Activated CD4-positive, CD25-positive, alpha-beta regulatory T cell (primary cell): ENCODE measurements around the gene B3GAT2.
A peak's percentile ranks its signal among the peaks of the same experiment; 100 is the strongest.
"Not testable (repeated sequence)": the region's sequence is repeated elsewhere in the genome, so short reads cannot be mapped to it uniquely, and the experiment has no call there.

Experiments
- DNase-seq, 4 experiments: peaks; one replicate each; lab custom pipeline; 2025; lab: John Stamatoyannopoulos, UW

The B3GAT2 gene, protein sequence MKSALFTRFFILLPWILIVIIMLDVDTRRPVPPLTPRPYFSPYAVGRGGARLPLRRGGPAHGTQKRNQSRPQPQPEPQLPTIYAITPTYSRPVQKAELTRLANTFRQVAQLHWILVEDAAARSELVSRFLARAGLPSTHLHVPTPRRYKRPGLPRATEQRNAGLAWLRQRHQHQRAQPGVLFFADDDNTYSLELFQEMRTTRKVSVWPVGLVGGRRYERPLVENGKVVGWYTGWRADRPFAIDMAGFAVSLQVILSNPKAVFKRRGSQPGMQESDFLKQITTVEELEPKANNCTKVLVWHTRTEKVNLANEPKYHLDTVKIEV

DNA sequence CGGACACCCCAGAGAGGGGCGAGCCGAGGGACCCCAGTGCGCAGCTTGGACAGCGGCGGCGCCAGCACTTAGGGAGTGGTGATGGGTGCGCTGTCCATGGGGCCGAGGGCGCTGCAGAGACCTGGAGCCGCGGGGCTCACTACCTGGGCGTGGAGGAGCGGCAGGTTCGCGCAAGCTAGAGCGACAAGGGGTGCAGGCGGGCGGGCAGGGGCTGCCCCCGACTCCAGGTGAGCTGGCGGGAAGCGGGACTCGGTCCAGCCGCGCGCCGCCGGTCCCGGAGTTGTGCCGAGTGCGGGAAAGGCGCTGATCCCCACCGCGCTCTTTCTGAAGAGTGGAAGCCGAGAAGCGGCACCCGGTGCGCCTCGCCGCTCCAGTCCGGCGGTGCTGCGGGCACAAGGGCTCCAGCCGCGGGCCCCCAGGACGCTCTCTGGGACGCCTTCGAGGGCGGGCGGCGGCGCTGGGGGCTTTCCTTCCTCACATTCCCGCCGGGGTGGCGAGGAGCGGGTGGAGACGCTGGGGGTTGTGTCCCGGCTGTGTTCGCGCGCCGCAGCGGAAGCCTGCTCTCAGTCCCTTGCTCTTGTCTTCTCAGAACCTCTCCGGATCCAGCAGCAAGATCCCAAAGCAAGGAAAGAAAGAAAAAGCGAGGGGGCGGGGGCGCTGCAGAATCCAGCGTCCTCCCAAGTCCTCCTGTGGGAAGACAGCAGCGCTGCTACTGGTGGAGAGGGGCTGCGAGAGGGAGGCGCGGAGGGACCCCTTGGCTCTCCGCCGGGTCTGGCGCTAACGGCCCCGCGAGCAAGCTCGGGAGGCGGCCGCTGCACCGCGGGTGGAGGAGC is at the start of gene B3GAT2:
TSS of gene B3GAT2 (minus strand) at position 610 of the 833 bp plus-strand sequence. CDS start 631 bp downstream, outside the sequence.
- no peak for DNase-seq

DNA sequence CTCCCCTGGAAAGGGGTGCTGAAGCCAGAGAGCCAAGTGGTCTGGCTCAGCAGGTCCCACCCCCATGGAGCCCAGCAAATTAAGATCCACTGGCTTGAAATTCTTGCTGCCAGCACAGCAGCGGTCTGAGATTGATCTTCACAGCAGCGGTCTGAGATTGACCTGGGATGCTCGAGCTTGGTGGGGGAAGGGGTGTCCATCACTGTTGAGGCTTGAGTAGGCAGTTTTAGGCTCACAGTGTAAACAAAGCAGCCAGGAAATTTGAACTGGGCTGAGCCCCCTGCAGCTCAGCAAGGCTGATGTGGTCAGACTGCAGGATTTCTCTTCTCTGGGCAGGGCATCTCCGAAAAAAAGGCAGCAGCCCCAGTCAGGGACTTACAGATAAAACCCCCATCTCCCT is 41.3 kb upstream of the B3GAT2 start:
- DNase-seq, result no peak

DNA sequence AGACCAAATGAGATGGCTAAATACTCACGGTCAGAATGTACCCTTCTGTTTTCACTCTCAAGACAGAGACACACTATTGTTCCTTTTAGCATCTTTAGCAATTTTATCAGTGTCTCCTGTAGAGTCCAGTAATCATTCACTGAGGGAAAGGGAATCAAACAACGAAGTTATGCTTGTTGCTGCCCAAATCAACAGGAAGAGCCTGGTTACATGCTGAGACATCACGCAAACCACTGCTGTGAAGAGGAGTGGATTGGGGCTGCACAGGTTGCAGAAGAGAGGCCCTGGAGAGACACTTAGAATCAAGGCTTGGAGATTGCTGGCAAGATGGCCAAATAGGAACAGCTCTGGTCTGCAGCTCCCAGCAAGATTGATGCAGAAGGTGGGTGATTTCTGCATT is 40.5 kb upstream of the B3GAT2 start:
- DNase-seq, result no peak

DNA sequence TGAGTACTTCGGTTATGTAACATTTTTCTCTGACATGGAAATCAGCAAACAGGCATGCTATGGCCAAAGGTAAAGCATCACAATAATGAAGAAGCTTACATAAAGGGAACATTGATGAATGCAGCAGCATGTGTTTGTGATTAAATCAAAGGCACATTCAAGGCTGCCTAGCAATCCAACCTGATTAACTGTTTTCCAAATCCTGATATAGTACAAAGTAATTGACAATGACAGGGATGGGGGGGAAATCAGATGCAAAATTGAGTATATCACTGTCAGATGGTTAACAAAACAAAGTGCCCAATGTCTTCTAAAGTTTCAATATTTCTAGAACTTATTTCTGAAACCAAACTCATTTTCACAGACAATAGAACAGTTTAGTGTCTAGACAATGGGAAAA is 39.2 kb upstream of the B3GAT2 start:
- DNase-seq, result no peak

DNA sequence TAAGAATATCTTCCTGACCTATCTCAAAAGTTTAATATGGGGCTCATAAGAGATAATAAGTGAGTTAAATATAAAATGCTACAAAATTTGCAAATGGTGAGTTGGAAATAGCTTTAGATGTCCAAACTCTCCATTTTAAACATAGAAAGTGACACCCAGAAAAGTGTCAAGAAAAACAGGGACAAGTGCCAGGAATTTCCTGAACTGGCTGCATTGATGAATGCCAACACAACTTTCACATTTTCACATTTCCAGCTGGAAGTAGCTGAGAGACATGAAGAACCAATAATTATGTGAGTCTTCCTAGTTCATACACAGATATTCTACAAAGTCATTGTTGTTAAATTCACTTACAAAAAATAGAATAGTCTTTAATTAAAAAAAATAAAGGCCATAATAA is 38.6 kb upstream of the B3GAT2 start:
- no peak for DNase-seq

DNA sequence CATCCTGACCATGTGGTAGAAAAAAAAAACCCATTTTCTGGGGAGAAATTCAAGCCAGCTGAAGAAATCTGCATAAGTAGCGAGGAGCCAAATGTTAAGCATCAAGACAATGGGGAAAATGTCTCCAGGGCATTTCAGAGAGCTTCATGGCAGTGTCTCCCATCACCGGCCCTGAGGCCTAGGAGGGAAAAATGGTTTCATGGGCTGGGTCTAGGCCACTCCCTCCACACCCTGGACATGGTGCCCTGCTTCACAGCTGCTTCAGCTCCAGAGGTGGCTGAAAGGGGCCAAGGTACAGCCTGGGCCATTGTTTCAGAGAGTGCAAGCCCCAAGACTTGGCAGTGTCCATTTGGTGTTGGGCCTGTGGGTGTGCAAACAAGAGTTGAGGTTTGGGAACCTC is 34.4 kb upstream of the B3GAT2 start:
- no peak for DNase-seq

DNA sequence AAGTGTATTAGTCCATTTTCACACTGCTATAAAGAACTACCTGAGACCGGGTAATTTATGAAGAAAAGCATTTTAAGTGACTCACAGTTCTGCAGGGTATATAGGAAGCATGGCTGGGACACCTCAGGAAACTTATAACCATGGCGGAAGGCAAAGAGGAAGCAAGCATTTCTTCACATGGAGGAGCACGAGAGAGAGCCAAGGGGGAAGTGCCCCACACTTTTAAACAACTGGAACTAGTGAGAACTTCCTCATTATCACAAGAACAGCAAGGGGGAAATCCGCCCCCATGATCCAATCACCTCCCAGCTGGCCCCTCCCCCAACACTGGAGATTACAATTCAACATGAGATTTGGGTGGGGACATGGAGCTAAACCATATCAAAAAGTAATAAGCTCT is 28.3 kb upstream of the B3GAT2 start:
- no peak for DNase-seq

DNA sequence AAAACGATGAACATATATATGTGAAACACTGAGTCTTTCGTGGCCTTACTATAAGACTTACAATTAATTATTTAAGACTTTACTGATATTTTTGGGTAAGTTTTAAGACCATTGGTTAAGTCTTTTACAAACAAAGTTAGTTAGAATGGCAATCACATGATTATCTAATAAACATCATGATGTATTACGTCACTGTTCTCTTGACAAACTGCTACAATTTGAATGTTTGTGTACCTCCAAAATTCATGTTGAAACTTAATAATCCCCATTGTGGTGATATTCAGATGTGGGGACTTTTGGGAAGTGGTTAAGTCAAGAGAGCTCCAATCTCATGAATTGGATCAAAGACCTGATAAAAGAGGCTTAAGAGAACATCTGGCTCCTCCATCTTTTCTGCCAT is 25.9 kb upstream of the B3GAT2 start:
- DNase-seq, result no peak

DNA sequence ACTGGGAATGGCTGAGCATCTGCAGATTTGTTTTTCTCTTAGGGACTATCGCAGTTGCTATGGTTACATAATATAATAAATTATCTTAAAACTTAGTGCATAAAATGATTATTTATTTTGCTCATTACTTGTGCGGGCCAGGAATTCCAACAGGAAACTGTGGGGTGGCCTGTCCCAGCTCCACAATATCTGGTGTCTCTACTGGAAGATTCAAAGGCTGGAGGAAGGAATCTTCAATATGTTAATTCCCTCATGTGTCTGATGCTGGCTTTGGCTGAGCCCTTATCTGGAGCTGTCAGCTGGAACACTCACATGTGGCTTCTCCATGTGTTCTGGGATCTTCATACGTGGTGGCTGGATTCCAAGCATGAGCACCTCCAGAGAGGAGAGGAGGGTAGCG is 23.9 kb upstream of the B3GAT2 start:
- no peak for DNase-seq

DNA sequence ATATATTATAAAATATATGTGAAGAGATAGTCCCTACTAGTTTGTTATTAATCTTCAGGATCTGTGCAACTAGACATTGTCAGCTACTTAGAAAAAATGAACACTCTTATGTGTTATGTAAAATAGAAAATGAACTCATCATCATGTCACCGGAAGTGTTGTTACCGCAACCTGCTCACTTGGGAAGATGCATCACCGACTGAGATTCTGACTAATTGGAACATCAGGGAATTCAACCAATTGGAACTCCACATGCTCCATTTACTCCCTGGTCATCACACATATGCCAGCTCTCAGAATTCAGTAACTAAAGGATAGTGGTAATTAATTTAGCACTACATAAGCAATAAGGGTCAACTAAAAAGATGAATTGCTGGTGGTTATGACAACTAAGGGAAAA is 16.7 kb upstream of the B3GAT2 start:
- no peak for DNase-seq

DNA sequence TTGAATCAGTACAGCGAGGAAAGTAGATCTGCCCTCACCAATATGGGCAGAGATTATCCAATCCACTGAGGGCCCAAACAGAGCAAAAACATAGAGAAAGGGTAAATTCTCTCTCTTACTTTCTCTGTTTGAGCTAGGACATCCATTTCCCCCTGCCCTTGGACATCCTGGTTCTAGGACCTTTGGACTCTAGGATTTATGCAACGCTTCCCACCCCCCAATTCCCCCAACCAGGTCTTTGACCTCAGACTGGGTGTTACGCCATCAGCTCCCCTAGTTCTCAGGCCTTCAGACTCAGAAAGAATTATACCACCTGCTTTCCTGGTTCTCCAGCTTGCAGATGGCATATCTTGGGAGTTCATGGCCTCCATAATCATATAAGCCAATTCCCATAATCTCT is 10.2 kb upstream of the B3GAT2 start:
- DNase-seq, result no peak

DNA sequence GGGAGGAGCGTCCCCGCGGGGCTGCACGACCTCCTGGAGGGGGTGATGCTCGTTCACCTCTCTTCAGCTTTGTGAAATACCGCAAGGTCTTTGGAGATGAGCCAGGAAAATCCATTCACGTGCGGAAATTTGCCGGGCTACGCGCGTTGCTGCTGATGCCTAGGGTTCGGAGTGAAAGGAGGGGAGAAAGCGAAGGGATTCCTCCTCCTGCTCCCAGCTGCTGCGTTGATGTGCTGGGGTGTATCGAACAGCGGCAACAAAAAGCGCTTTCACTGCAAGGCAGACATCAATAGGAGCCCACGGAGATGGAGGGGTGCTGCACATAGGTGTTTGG is 391 bp upstream of the B3GAT2 start:
- no peak for DNase-seq

DNA sequence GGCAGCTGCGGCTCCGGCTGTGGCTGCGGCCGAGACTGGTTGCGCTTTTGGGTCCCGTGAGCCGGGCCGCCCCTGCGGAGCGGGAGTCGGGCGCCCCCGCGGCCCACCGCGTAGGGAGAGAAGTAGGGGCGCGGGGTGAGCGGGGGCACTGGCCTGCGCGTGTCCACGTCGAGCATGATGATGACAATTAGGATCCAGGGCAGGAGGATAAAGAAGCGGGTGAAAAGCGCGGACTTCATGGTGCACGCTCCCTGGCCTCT is 739 bp downstream of the B3GAT2 start:
- no peak for DNase-seq

DNA sequence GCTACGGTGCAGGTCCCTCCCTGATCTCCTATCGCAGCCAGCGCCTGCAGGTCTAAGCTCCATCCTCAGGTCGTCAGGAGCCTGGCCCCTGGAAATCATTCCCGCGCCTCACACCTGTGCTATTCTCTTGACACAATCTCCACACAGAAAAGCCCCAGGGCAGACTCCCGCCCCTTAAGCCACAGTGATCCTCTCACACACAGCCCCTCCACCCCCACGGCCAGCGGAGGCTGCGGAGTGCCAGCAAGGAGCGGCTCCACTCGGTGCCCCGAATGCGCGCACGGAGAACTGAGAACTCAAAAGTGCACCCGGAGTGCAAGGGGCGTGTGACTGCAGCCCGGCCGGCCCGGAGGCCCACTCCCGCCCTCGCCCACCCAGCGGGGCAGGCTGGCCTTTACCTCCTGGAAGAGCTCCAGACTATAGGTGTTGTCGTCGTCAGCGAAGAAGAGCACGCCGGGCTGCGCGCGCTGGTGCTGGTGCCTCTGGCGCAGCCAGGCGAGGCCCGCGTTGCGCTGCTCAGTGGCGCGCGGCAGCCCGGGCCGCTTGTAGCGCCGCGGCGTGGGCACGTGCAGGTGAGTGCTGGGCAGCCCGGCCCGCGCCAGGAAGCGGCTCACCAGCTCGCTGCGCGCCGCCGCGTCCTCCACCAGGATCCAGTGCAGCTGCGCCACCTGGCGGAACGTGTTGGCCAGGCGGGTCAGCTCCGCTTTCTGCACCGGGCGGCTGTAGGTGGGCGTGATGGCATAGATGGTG is 1.2 kb downstream of the B3GAT2 start:
- peak; percentile 68 to 76 (median 72) for DNase-seq

DNA sequence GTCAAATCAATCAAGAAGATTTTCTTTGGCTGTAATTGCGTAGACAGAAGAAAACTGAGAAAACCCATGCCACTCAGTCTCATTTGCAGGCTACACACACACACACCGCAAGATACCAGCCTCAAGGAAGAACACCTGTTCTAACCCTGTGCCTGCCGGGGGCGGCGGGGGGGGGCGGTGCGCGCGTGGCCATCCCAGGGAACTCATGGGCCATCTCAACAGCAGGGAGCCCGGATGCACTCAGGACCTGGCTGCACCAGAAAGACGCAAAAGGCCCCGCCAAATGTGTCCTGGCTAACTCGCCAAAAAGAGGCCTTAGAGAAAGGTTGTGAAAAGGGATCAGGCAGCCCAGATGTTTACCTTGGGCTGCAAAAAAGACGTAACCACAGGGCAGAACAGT is 2.1 kb downstream of the B3GAT2 start:
- DNase-seq, result no peak

DNA sequence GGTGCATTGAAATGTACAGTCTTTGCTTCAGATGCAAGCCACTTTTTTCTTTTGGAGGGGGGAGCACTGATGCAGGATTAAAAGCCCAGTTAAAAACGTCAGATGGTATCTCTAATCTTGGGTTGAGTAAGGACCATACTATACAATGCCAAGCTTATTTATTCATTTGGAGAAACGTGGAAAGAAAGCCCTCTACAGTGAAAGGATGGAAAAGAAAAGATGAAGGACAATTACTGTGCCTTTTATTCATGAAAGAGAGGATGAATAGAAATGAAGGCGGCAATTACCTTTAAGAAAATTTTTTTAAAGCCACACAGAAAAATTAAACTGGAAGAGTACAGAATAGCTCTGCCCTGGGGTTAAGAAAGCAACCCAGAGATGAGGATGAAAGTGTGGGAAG is 2.7 kb downstream of the B3GAT2 start:
- no peak for DNase-seq

DNA sequence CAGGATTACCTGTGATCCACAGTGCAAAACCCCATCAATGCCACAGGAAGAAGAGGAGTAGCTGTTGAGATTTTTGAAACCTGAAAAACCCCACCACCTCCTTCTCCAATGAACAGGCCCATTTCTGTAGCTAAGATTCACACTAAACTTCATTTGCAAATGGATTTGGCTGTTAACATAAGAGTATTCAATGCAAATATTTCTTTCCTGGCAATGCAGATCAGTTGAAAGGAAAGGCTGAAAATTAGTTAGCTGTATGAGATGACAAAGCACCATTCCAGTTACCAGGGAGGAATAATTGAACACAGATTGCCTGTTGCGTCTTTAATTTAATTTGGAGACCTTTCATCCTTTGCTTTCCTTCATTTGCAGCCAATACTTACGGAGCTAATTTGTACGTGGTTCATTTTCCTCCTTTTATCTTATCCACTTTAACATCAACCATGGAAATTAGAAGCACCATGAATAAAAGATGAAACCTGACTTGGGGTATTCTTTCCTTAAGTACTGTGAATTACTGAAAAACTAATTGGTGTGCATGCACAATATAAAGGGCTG is 4.2 kb downstream of the B3GAT2 start:
- no peak for DNase-seq

DNA sequence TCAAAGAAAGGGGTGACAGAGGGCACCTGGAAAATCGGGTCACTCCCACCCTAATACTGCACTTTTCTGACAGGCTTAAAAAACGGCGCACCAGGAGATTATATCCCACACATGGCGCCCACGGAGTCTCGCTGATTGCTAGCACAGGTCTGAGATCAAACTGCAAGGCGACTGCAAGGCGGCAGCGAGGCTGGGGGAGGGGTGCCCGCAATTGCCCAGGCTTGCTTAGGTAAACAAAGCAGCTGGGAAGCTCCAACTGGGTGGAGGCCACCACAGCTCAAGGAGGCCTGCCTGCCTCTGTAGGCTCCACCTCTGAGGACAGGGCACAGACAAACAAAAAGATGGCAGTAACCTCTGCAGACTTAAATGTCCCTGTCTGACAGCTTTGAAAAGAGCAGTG is 12.5 kb downstream of the B3GAT2 start:
- not testable (repeated sequence) for DNase-seq

DNA sequence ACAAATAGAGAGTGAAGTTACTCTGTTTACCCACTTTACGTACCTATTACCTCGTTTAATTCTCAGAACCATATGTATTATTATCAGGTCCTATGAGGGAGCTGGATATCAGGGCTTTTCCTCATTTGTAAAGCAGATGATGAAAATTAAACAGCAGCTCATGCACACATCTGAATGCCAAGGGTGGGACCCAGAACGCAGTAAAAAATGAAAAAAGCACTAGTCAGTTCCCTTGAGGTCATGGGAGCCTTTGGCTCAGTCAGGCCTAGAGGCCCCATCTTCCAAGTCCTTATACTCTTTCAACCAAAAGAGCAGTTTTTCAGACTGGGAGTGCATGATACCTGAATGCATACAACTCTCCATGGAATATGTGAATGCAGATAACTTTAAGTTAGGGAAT is 23.0 kb downstream of the B3GAT2 start:
- no peak for DNase-seq

DNA sequence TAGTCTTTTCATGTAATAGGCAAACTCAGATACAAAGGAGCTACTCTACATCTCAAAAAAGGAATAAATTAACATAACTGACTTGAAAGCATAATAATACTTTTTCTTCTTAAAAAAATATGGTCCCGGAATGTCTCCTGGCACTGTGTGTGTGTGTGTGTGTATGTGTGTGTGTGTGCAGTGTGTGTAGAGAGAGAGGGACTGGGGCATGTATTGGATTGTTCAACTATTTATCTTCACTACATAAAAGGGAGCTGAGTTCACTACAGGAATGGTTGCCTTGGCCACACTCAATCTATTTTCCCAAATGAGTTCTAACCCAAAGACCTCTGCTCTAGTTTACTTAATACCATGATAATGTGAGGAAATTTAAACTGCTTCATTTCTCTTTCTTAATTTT is 51.1 kb downstream of the B3GAT2 start:
- DNase-seq, result no peak

DNA sequence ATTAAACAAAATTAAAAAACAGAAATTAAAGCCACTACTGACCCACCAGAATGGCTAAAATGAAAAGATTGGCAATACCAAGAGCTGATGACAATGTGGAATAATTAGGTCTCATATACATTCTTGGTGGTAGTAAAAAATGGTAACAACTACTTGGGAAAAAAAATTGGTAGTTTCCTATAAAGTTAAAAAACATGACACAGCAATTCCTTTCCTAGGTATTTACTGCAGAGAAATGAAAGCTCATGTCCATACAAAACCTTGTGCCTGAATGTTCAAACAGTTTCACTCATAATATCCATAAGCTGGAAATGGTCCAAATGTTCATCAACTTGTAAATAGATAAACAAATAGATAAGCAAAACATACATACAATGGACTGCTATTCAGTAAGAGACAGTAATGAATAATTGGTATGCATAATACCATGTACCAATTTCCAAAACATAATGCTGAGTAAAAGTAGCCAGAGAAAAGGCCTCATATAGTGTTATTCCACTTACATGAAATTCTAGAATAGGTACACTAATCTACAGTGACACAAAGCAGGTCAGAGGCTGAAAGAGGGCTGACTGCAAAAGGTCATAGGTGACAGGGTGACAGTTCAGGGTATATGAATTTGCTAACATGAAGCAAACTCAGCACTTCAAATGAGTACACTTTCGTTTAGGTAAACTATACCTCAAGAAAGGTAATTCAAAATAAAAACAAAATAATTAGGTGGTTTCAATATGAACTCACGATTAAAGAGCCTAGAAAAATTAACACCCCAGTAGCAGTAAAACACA is 53.0 kb downstream of the B3GAT2 start:
- DNase-seq, result no peak

DNA sequence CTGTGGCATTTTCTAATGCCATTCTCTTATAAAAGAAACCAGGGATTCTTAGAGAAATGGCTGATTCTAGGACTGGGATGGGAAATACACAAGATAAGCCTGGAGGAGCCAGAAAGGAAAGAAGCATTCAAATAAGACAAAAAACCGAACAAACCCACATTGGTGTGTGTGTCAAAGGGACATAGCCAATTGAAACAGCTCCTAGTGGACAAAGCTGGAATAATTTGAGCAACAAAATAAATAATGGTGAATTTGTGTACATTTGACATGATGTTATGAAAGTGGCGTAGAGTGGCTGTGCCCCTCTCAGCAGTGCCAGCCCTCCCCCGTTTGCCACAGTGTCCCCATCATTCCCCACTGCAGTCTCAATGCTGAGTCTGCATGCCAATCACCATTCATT is 55.5 kb downstream of the B3GAT2 start:
- DNase-seq, result no peak
